NCI-H2029 (cell line): ENCODE data around the gene ATP6V1F.

Experiments used
- DNase-seq: peaks from one replicate; lab custom pipeline; 2025; lab: John Stamatoyannopoulos, UW

Gene ATP6V1F

GRCh38 chr7:128884561-128885369 is 22.1 kb downstream of the ATP6V1F start:
- DNase-seq = no peak

DNA sequence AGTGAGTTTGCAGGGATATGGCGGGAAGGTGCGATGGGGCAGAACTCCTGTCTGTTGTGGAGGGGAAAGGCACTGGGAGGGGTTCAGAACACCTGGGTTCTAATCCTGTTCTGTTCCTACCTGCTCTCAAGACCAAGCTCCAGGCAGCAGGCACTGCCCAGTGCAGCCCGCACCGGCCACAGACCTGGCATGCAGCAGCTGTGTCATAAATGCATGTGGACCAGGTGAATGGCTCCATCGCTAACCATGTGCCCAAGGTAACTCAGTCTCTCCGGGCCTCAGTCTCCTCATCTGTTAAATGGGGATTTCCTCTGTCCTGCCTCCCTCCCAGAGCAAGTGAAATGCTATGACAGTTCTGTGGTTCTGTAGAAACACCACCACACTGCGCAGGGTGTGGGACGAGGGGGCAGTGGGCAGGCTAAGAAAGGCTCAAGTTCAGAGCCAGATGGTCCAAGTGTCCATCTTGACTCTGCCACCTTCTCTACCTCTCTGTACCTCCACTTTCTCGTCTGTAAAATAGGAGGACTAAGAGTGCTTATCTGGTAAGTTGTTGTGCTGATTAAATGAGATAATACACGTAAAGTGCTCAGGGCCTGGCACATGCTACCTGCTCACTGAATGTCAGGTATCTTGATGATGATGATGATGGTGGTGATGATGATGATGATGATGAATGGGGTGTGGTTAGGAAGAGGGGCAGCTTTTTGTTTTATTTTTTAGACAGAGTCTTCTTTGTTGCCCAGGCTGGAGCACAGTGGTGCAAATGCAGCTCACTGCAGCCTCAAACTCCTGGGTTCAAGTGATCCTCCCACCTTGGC is 22.9 kb downstream of the ATP6V1F start:
- DNase-seq = no peak

- no peak for DNase-seq
Observed at GRCh38 chr7:128886391-128887168, 23.9 kb downstream of the ATP6V1F start.

DNA sequence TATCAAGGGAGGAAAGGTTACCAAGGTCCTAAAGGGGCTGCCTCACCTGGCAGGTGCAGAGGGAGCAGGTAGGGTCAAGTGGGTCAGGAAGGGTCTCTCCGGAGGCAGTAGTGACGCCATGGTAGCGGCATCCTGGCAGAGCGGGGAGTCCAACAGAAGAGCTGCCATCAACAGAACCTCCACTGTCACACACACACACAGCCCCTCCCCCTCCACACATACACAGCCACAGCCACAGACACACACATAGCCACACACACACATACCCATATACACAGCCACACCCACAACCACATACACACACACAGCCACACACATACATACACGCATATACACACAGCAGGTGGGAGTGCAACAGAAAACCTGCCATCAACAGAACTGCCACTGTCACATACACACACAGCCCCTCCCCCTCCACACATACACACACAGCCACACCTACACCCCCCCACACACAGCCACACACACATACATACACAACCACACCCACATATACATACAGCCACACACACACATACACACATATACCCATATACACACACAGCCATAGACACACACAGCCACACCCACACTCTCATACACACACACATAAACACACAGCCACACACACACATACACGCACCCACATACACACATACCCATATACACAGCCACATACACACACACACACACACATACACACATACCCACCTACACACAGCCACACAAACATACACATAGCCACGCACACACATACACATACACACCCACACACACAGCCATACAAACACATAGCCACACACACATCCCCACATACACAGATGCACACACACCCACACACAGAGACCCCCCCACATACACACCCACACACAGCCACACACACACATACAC is 24.7 kb downstream of the ATP6V1F start:
- DNase-seq = no peak

- no peak for DNase-seq
Observed at GRCh38 chr7:128888039-128888755, 25.5 kb downstream of the ATP6V1F start.

DNA sequence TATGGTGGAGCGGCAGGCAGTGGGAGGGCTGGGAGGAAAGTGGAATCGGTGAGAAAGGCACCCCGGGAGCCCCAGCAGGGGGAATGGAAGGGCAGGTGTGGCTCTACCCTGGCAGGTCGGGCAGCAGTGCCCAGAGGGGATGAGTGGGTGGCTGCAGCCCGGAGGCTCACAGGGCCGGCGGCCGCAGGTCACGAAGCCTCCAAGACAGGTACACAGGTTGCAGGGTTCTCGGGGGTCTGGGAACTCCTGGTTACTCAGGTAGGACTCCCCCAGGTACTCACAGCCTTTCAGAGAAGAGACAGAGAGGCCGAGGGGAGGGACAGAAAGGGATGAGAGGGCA is 26.1 kb downstream of the ATP6V1F start:
- DNase-seq = no peak

DNA sequence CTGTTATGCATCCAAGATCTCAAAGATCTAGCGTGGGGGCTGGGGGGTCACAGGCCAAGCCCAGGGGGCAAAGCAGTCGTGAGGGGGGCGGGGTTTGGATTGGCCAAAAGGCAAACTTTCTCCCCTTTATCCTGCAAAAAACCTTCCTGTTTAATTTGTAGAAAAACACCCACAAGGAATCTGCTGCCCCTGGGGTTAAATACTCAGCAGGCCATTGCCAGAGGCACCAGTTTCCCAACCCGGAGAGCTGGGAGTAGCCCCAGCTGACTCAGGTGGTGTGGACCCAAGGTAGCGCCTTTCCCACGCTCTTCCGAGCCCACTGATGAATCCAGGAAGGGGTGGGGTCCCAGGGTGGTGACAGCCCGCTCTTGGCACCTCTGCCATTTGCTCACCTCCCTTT is 26.5 kb downstream of the ATP6V1F start:
- no peak for DNase-seq

DNA sequence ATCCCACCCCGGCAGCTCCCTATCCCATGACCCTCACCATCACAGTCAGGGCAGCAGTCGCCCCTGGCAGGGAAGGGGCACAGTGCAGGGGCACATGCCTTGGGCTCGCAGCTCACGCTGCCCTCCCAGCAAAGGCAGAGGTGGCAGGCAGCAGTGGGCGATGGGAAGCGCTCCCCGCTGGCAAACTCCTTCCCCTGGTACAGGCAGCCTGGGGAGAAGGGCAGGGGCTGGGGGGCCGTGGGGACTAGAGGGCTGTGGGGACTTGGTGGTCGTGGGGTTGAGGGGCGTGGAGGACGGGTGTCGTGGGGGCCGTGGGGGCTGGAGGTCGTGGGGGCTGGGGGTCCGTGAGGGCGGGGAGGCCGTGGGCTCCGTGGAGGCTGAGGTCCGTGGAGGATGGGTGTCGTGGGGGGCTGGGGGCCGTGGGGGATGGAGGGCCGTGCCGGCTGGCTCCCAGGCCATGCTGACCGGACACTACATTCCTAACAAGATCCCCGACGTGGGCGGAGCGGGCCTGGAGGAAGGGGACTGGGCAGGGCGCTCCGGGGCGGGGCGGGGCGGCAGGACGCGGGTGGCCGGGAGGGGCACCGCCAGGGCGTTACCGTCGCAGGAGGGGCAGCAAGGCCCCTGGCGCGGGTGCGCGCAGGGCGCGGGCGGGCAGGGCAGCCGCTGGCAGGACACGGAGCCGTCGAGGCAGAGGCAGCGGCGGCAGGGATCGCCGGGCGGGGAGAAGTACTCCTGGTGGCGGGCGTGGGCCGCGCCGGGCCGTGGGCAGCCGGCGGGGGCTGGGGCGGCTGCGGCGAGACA is 27.9 kb downstream of the ATP6V1F start:
- DNase-seq = no peak

DNA sequence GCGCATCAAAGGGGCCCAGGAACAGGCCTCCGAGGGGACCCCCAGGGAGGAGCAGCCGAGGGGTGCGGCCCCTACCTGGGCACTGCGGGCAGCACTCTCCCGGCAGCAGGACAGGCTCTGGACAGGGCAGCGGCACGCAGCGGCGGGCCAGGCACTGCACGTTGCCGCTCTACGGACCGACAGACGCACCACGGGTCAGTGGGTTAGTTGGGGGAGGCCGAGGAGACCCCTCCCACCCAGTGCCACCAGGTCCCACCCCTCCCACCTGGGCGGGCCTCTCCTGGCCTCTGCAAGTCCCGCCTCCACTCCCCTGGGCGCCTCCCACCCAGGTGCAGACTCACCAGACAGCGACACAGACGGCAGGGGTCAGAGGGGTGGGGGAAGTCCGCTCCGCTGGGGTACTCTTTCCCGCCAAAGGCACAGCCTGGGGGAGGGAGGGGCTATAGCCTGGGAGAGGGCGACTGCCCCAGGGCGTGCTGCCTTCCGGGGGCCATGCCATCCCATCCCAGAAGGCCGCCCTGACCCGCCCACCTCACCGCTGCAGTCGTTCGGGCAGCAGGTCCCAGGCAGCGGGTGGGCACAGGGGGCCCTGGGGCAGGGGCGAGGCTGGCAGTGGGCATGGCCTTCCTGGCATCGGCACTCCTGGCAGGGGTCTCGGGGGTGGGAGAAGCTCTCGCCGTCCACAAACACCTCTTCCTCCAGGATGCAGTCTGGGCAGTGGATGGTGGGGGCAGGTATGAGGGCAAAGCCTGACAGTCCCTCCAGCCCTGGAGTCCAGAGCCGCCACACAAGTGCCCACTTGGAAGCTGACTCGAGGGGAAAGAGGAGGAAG is 28.7 kb downstream of the ATP6V1F start:
- no peak for DNase-seq

GRCh38 chr7:128891942-128892269 is 29.2 kb downstream of the ATP6V1F start:
- DNase-seq = no peak

DNA sequence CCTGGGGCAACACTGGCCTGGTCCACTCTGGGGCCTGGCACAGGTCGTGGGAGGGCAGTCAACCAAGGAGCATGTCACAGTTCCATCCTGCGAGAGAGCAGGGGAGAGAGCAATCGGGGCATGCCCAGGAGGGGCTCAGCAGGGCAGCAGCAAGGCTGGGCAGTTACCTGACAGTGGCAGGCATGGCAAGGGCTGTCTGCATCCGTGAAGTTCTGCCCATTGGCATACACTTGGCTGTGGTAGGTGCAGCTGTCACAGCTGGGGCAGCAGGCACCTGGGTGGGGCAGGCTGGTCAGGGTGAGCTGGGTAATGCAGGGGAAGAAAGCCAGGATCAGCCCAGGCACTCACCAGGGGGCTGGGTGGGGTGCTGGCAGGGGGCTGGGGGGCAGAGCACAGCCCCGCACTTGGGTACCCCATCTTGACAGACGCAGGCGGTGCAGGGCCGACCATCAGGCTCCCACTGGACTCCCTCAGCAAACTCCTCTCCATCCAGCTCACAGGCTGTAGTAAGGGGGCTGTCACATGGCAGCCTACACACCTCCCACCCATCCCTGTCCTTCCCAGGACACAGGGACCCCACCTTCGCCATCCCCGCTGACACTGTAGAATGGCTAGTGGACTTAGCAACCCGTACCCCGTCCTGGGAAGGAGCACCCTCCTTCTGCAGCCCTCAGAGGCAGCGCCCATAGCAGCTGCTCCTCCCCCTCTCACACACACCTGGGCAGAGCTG is 30.0 kb downstream of the ATP6V1F start:
- no peak for DNase-seq

DNA sequence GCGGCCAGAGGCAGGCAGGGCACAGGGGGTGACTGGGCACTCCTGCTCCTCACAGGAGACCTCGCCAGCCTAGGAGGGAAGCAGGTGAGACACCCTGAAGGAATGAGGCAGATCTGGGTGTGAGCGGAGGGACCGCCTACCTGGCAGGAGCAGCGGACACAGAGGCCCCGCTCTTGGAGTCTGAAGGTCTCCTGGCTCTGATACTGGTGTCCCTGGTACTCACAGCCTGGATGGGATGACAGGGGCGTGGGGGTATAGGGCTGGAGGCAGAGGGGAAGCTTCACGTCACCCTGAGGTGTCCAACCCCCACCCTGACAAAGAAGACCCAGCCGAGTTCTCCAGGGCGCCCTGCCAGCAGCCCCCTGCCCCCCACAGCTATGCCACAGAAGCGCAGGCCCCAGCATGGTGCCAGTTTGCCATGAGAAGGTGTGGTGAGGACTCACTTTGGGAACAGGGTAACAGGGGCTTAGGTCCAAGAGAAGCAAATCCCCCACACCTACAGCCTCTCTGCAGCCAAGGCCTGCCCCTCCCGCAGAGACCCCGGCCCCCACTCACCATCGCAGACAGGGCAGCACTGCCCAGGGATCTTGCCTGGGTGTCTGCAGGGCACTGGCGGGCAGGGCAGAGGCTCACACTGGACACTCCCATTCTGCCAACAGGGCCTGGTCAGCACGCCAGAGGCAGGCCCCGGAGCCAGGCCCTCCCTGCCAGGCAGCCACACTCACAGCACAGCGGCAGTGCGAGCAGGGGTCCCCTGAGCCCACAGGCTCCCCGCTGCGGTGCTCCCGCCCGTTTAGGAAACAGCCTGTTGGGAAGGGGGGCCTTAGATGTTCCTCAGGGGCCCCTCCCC is 30.8 kb downstream of the ATP6V1F start:
- no peak for DNase-seq

DNA sequence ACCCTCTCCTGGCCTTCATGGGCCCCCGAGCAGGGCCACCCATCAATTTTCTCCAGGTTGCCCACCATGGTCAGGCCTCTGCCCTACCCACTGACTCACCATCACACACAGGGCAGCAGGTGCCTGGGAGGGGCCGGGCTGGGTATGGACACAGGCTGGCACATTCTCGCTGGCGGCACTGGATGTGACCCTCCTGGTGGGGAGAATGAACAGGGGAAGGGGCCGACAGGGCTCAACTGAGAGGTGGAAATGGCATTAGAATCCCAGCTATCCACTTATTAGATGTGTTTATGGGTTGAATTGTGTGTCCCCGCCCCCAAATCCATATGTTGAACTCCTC is 31.4 kb downstream of the ATP6V1F start:
- DNase-seq = no peak

DNA sequence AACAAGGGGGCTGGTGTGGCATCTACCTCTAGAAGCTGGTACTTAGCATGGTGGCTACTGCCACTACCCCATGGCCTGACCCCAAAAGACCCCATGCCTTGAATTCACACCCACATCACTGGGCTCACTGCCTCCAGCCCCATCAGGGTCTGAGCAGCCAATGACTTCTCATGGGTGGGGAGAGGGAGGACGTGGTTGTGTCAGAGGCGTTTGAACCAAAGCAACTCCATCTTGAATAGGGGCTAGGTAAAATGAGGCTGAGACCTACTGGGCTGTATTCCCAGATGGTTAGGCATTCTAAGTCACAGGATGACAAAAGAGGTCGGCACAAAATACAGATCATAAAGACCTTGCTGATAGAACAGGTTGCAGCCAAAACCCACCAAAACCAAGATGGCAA is 32.7 kb downstream of the ATP6V1F start:
- DNase-seq = no peak

- no peak for DNase-seq
Observed at GRCh38 chr7:128899392-128899791, 36.7 kb downstream of the ATP6V1F start.

- no peak for DNase-seq
Observed at GRCh38 chr7:128900237-128900636, 37.6 kb downstream of the ATP6V1F start.

DNA sequence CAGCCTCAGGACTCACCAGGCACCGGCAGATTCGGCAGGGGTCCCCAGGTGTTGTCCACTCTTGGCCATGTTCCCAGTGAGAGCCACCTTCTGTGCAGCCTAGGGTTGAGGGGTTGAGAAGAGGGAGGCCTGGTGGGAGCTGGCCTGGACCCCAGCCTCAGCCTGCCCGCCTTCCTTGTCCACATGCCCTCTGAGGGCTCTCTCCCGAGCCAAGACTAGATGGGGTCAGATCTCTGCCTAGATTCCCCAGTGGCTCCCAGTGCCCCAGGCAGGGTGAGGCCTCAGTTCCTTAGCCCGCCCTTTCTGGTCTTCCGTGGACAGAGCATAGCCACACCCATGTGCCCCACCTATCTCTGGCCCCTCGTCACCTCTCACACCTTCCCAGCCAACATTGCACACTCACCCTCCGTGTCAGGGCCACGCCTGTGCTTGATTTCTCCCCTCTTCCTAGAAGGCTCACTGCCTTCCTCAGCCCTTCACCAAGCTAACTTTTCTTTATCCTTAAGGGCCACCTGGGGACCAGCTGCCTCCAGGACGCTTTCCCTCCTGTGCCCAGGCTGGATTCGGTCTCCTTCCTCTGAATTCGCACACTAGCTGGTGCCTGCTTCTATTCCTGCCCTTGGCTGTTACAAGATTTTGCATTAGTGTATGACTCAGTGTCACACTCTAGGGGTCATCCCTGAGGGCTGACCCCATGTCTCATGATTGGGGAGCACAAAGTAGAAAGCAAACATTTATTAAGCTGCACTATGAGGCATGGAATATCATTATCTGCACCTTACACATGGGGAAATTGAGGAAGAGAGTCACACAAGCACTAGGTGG is 40.3 kb downstream of the ATP6V1F start:
- no peak for DNase-seq
